ENCODE data around the gene SLC27A1.

DNA sequence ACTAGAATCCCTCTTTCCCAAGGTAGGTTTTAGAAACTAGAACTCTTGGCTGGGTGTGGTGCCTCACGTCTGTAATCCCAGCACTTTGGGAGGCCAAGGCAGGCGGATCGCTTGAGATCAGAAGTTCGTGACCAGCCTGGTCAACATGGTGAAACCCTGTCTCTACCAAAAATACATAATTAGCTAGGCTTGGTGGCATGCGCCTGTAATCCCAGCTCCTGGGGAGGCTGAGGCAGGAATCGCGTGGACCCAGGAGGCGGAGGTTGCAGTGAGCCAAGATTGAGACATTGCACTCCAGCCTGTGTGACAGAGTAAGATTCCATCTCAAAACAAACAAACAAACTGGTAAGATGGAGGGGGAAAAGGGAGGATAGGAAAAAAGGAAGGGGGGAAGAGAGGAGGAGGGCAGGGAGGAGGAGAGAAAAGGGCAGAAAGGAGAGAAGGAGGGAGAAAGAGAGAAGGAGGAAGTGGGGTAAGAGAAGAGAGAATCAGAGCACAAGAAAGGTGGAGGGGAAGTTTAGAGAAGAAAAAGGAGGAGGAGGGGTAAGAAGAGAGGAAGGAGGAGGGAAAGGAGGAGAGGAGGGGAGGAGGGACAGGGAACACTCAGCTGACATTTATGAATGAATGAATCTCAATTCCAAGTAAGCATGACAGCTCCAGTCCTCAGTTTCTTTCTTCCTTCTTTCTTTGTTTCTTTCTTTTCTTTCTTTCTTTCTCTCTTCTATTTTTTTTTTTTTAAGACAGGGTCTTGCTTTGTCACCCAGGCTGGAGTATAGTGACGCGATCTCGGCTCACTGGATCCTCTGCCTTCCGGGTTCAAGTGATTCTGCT is 2.6 kb upstream of the SLC27A1 start:
- TF ChIP-seq, protein P1, sequence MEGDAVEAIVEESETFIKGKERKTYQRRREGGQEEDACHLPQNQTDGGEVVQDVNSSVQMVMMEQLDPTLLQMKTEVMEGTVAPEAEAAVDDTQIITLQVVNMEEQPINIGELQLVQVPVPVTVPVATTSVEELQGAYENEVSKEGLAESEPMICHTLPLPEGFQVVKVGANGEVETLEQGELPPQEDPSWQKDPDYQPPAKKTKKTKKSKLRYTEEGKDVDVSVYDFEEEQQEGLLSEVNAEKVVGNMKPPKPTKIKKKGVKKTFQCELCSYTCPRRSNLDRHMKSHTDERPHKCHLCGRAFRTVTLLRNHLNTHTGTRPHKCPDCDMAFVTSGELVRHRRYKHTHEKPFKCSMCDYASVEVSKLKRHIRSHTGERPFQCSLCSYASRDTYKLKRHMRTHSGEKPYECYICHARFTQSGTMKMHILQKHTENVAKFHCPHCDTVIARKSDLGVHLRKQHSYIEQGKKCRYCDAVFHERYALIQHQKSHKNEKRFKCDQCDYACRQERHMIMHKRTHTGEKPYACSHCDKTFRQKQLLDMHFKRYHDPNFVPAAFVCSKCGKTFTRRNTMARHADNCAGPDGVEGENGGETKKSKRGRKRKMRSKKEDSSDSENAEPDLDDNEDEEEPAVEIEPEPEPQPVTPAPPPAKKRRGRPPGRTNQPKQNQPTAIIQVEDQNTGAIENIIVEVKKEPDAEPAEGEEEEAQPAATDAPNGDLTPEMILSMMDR (IDR thresholded peaks at IDR 0.05), result no peak
- TF ChIP-seq POLR2A (IDR thresholded peaks at IDR 0.05), result no peak

All from lower leg skin (tissue), 3 donors.